Breast epithelium (tissue), 4 donors: Measurements from ENCODE around the gene HPD. TPM values are rescaled to one million over a fixed set of nuclear protein-coding genes. Genes with fewer than 3 reads are reported as not detected.

Experiments used
- DNase-seq, 2 donors: peaks; one replicate each; pipeline ENCODE4 v3.0.0-alpha.2; 2019; ENCODE audit warnings: low spot score in 2 of 2
- H3K27ac ChIP-seq, 2 donors: fragments of 200-600 bp; sonication (generic) in 1 of 2; one replicate each; pipeline ENCODE4 v1.5.1; 2016 to 2019; ENCODE audit warnings: mild to moderate bottlenecking in 1 of 2
- H3K27me3 ChIP-seq, 2 donors: fragments of 200-600 bp; sonication (generic) in 1 of 2; one replicate each; pipeline versions ENCODE4 v1.5.1 to v1.6.0; 2017 to 2019; ENCODE audit warnings: control low read depth in 1 of 2, mild to moderate bottlenecking in 1 of 2
- H3K36me3 ChIP-seq: fragments of 200-600 bp; one replicate; pipeline ENCODE4 v1.5.1; 2019
- H3K4me1 ChIP-seq, 2 donors: fragments of 200-600 bp; sonication (generic); one replicate each; pipeline ENCODE4 v1.5.1; 2016 to 2019; ENCODE audit warnings: control low read depth in 1 of 2
- H3K4me3 ChIP-seq, 3 donors: fragments of 200-600 bp; sonication (generic); 1 replicate in 2 of 3; 2 replicates in 1 of 3; pipeline ENCODE4 v1.5.1; 2016 to 2019; ENCODE audit warnings: mild to moderate bottlenecking in 3 of 3, moderate library complexity in 2 of 3
- H3K9me3 ChIP-seq, 2 donors: fragments of 200-600 bp; sonication (generic) in 1 of 2; one replicate each; pipeline ENCODE4 v1.5.1; 2016 to 2019; ENCODE audit warnings: control low read depth in 1 of 2
- CTCF ChIP-seq, 3 donors: fragments of 450-650 bp; IDR thresholded peaks; one replicate each; pipeline ENCODE4 v1.5.1; 2016 to 2017; ENCODE audit warnings: antibody characterized with exemption in 3 of 3, mild to moderate bottlenecking in 3 of 3, moderate library complexity in 3 of 3
- POLR2A ChIP-seq: fragments of 450-650 bp; IDR thresholded peaks from one replicate; pipeline ENCODE4 v1.6.1; 2016; ENCODE audit warnings: antibody characterized with exemption, mild to moderate bottlenecking, moderate library complexity
- POLR2AphosphoS5 ChIP-seq, 3 donors: sonication (generic); formaldehyde crosslinking; IDR thresholded peaks; one replicate each; pipeline ENCODE4 v1.6.1; 2017; ENCODE audit warnings: antibody characterized with exemption in 3 of 3
- intact Hi-C: fragments of 100-400 bp; cut with DNase I; formaldehyde crosslinking; loops from one replicate; pipeline ENCODE4 v1.15.1; 2023; ENCODE audit warnings: low total_unique reads
- total RNA-seq, 3 donors: library from RNA; depleted of rRNA; stranded (reverse); fragments of >200 nt; gene quantifications; one replicate each; pipeline ENCODE4 v1.1.0, GENCODE V29; 2016

Gene HPD
- total RNA-seq, 3 donors from 2014 or later: 0.64 to 1.6 TPM; not detected in 1

- TF ChIP-seq POLR2A (no peak), CTCF (IDR thresholded peaks at IDR 0.05) (no peak), POLR2AphosphoS5 (IDR thresholded peaks at IDR 0.05) (no peak)
Measured at GRCh38 chr12:121817648-121818043, 41.0 kb downstream of the HPD start.

GRCh38 chr12:121816925-121817647, 41.6 kb downstream of the HPD start:
- Histone ChIP-seq H3K27ac (no peak overlapping the region), H3K9me3 (no peaks in the 10 kb centered on the region), H3K4me1 (peaks cover 0 to 3% of the 10 kb centered on the region in 2 donors), H3K27me3 (no peaks in the 10 kb centered on the region), H3K36me3 (peaks cover 12% of the 10 kb centered on the region), H3K4me3 (no peak overlapping the region)
- no peak for TF ChIP-seq POLR2AphosphoS5 (IDR thresholded peaks at IDR 0.05)
- TF ChIP-seq CTCF (IDR thresholded peaks at IDR 0.05): no peak
- TF ChIP-seq POLR2A: no peak
- intact Hi-C loops: no loop called here
- no peak for DNase-seq

More at GRCh38 chr12:121817648-121818043, 41.0 kb downstream of the HPD start:
- Histone ChIP-seq H3K9me3 (no peaks in the 10 kb centered on the region), H3K36me3 (peaks cover 14% of the 10 kb centered on the region), H3K27ac (no peak overlapping the region), H3K27me3 (no peaks in the 10 kb centered on the region), H3K4me1 (peaks cover 0 to 3% of the 10 kb centered on the region in 2 donors), H3K4me3 (no peak overlapping the region)
- intact Hi-C loops: no loop called here
- DNase-seq: no peak

GRCh38 chr12:121815263-121815662, 43.4 kb downstream of the HPD start:
- DNase-seq: no peak
- TF ChIP-seq POLR2A: no peak
- TF ChIP-seq CTCF (IDR thresholded peaks at IDR 0.05): peak in 1 of 3 donors; percentile 12
- intact Hi-C loops: no loop called here
- H3K9me3 ChIP-seq: no peaks in the 10 kb centered on the region
- H3K4me3 ChIP-seq: no peak overlapping the region
- no peak overlapping the region for H3K27ac ChIP-seq
- H3K36me3 ChIP-seq: peaks cover 12% of the 10 kb centered on the region
- no peaks in the 10 kb centered on the region for H3K27me3 ChIP-seq
- peaks cover 9 to 15% of the 10 kb centered on the region in 2 donors for H3K4me1 ChIP-seq

GRCh38 chr12:121814429-121815119, 44.1 kb downstream of the HPD start:
- intact Hi-C loops: no loop called here
- no peak for DNase-seq
- Histone ChIP-seq H3K27ac (no peak overlapping the region), H3K4me3 (no peak overlapping the region), H3K9me3 (no peaks in the 10 kb centered on the region), H3K4me1 (peaks cover 9 to 15% of the 10 kb centered on the region in 2 donors), H3K27me3 (no peaks in the 10 kb centered on the region), H3K36me3 (peaks cover 12% of the 10 kb centered on the region)
- TF ChIP-seq CTCF (IDR thresholded peaks at IDR 0.05) (no peak), POLR2A (no peak)

- Histone ChIP-seq H3K27ac (no peak overlapping the region), H3K4me3 (no peak overlapping the region), H3K27me3 (no peaks in the 10 kb centered on the region), H3K9me3 (no peaks in the 10 kb centered on the region), H3K36me3 (peaks cover 12% of the 10 kb centered on the region), H3K4me1 (peaks cover 9 to 15% of the 10 kb centered on the region in 2 donors)
- intact Hi-C loops: no loop called here
- DNase-seq: no peak
- TF ChIP-seq POLR2A (no peak), POLR2AphosphoS5 (IDR thresholded peaks at IDR 0.05) (no peak), CTCF (IDR thresholded peaks at IDR 0.05) (no peak)
Measured at GRCh38 chr12:121813951-121814350, 44.7 kb downstream of the HPD start.
